Stimulated activated naive CD8-positive, alpha-beta T cell treated with anti-CD3 and anti-CD28 coated beads, Interleukin-15, Interleukin-2, amounts not matched to agents 100 ng/mL and 50 ng/mL, for 24 hours (primary cell): ENCODE measurements around the gene CCL13.

Experiments used
- H3K27ac Mint-ChIP-seq: one replicate; pipeline ENCODE4 v1.8.0; 2021; ENCODE audit warnings: mild to moderate bottlenecking, mixed read lengths
- H3K27me3 Mint-ChIP-seq: one replicate; pipeline ENCODE4 v1.8.0; 2021; ENCODE audit warnings: mixed read lengths
- H3K36me3 Mint-ChIP-seq: one replicate; pipeline ENCODE4 v1.8.0; 2021; ENCODE audit warnings: low read depth, mixed read lengths
- H3K4me1 Mint-ChIP-seq: one replicate; pipeline ENCODE4 v1.8.0; 2021; ENCODE audit warnings: low read depth, mixed read lengths
- H3K4me3 Mint-ChIP-seq: one replicate; pipeline ENCODE4 v1.8.0; 2021; ENCODE audit warnings: mild to moderate bottlenecking, mixed read lengths
- H3K9me3 Mint-ChIP-seq: one replicate; pipeline ENCODE4 v1.8.0; 2021; ENCODE audit warnings: mixed read lengths

CCL13 gene

DNA sequence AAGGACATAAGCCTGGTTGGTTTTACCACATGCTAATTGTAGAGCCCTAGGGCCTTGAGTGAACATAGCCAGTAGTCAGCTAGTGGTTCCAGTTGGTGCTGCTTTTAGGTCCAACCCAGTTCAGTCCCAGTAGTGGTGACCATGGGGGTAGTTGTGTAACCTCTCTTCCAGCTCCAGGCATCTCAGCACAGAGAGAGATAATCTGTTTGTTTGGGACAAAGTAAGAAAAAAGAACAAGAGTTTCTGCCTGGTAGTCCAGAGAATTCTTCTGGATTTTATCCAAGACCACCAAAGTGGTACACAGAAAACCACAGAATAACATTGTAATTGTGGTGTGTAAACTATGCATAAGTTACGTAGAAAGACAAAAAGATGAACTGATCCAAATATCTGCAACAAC lies 5.2 kb upstream of the CCL13 start:
- Mint-ChIP-seq H3K9me3 (no peaks in the 10 kb centered on the region), H3K4me3 (no peak overlapping the region), H3K36me3 (no peaks in the 10 kb centered on the region), H3K27ac (no peak overlapping the region), H3K27me3 (peaks cover 22% of the 10 kb centered on the region), H3K4me1 (no peaks in the 10 kb centered on the region)

DNA sequence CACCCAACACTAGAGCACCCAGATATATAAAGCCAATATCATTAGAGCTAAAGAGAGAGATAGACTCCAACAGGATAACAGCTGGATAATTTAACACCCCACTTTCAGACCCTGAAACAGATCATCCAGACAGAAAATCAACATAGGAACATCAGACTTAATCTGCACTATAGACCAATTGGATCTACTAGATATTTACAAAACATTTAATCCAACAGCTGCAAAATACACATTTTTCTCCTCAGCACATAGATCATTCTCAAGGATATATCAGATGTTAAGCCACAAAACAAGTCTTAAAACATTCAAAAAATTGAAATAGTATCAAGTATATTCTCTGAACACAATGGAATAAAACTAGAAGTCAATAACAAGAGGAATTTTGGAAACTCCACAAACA lies 4.1 kb upstream of the CCL13 start:
- Mint-ChIP-seq H3K27me3 (peaks cover 19% of the 10 kb centered on the region), H3K9me3 (no peaks in the 10 kb centered on the region), H3K4me3 (no peak overlapping the region), H3K4me1 (no peaks in the 10 kb centered on the region), H3K36me3 (no peaks in the 10 kb centered on the region), H3K27ac (no peak overlapping the region)

DNA sequence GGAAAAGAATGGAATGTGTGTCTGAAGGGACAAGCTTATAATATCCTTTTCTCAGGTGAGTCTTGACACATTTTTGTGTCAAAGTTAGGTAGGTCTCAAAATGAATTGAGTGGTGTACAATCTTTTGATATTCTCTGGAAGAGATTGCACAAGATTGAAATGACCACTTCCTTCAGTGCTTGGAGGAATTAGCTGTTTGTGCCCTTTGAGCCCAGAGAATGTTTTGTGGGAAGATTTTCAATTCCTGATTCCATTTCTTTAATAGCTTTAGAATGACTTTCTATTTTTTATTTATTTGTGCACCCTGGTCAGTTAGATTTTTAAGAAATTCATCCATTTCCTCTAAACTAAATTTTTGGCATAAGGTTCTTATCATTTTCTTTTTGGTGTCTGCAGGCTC lies 1.6 kb upstream of the CCL13 start:
- H3K36me3 Mint-ChIP-seq = no peaks in the 10 kb centered on the region
- H3K4me3 Mint-ChIP-seq = no peak overlapping the region
- peaks cover 14% of the 10 kb centered on the region for H3K27me3 Mint-ChIP-seq
- no peaks in the 10 kb centered on the region for H3K9me3 Mint-ChIP-seq
- H3K4me1 Mint-ChIP-seq = no peaks in the 10 kb centered on the region
- H3K27ac Mint-ChIP-seq = no peak overlapping the region

DNA sequence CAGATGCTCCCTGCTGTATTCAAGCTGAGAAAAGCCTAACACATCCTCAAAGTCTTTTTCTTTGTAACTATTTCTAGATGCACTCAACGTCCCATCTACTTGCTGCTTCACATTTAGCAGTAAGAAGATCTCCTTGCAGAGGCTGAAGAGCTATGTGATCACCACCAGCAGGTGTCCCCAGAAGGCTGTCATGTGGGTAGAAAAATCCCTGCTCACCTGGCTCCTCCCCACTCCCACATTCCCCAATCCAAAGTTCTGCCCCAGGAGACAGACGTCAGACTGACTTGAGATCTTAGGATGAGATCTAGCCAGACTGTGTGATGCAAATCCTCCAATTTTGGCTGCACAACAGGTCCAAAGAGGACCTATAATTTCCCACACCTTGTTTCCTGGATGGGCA lies 1.1 kb downstream of the CCL13 start:
- H3K4me1 Mint-ChIP-seq = peaks cover 6% of the 10 kb centered on the region
- H3K36me3 Mint-ChIP-seq = no peaks in the 10 kb centered on the region
- H3K27ac Mint-ChIP-seq = no peak overlapping the region
- H3K27me3 Mint-ChIP-seq = peaks cover 9% of the 10 kb centered on the region
- no peak overlapping the region for H3K4me3 Mint-ChIP-seq
- no peaks in the 10 kb centered on the region for H3K9me3 Mint-ChIP-seq

DNA sequence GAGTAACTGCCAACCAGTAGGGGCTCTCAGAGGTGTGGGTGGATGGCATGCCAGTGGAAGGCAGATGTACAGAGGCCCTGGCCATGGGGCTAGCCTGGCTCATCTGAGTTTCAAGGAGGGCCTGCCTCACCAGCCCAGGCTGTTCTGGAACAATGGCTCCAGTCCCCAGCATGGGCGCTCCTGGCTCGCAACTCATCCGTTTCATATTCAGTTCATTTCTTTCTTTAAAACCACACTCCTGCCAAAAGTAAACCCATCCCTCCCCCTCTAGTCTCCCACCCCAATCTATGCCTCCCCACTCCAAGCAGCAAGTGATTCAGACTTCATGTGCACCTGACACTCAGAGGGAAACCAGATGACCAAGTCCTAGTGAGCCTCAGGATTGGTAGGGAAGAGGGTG lies 2.4 kb downstream of the CCL13 start:
- peaks cover 14% of the 10 kb centered on the region for H3K27me3 Mint-ChIP-seq
- H3K9me3 Mint-ChIP-seq = no peaks in the 10 kb centered on the region
- H3K4me1 Mint-ChIP-seq = peaks cover 12% of the 10 kb centered on the region
- H3K36me3 Mint-ChIP-seq = no peaks in the 10 kb centered on the region
- H3K4me3 Mint-ChIP-seq = no peak overlapping the region
- no peak overlapping the region for H3K27ac Mint-ChIP-seq

DNA sequence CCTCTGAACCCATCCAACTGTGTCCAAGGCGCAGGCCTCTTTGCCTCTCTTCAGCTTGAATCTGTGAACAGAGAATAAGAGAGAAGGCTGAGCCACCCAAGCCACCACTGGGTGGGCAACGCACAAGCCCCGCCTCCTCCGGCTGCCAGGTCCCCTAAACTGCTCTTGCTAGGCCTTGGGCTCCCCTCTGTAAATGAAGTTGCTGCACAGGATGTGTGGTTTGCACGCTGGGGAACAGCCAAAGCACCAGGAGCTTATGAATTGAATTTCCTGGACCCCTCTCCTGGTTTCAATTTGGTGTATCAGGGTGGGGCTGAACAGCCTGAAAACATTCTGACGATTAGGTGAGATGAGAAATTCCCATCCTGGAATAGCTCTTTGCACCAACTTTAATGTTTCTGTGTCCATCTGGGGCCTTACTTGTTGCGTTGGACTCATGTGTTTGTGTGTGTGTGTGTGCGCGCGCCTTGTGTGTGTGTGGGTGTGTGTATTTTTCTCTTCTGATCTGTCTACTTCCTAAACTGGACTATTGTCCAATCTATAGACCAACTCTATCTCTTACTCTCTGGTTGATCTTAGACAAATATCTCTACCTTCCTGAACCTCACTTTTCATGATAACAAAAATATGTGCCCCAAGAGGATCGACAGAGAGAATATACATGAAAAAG lies 4.5 kb downstream of the CCL13 start:
- no peaks in the 10 kb centered on the region for H3K9me3 Mint-ChIP-seq
- peaks cover 13% of the 10 kb centered on the region for H3K27me3 Mint-ChIP-seq
- no peaks in the 10 kb centered on the region for H3K36me3 Mint-ChIP-seq
- peaks cover 22% of the 10 kb centered on the region for H3K4me1 Mint-ChIP-seq
- H3K27ac Mint-ChIP-seq = no peak overlapping the region
- H3K4me3 Mint-ChIP-seq = no peak overlapping the region

DNA sequence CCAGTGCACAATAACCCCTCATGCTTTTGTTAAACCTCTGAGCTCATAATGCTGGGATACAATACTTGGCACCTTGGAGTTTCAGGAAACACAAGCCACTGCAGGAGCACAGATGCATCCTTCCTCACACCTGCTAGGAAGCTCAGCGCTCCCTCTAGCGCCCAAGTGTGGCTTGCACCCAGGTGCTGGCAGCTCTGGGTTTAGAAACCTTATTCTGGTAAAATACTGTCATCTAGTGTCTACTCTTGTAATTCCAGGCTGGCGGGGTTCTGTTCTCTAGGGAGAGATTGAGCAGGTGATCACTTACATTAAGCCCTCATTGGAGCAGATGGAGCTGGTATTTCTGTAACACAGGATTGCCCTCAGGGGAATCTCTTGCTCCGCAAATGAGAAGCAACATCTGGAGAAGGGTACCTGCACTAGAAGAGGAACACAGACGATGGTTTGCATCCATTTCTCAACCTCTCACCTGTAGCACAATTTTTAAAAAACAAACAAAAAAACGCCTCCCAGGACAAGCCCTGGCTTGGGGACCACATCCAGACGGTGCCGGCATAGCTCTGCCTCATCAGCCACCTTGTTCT lies 5.3 kb downstream of the CCL13 start:
- Mint-ChIP-seq H3K9me3 (no peaks in the 10 kb centered on the region), H3K27ac (no peak overlapping the region), H3K36me3 (no peaks in the 10 kb centered on the region), H3K4me3 (no peak overlapping the region), H3K27me3 (peaks cover 13% of the 10 kb centered on the region), H3K4me1 (peaks cover 26% of the 10 kb centered on the region)

DNA sequence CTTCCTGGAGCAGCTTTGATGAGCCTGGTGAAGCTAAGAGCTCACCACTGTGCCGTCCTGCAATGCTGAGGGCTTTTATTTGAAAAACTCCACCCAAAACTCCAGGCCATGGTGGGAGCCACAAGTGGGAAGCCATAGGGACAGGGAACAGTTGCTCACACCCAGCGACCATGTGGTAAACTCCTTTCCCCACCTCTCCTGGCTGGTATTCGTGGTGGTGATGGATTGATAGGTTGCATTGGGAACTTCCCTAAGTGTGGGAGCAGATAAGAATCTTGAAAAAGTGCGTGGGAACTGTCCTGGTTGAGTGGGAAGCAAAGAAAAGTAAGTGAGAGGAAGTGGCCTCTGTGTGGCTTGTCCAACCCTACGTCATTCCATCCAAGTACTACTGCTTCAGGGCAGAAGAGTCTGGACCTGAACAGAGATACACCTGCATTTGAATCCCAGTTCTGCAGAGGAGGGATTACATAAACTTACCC lies 6.9 kb downstream of the CCL13 start, which contains the start of gene CCL1:
Gene CCL1 (minus strand): TSS at position 51 of the 479 bp plus-strand sequence. CDS start 72 bp downstream, outside the sequence.
- H3K27me3 Mint-ChIP-seq = peaks cover 18% of the 10 kb centered on the region
- H3K4me3 Mint-ChIP-seq = no peak within 1 kb of the TSS
- H3K4me1 Mint-ChIP-seq = peaks cover 26% of the 10 kb centered on the region
- H3K27ac Mint-ChIP-seq = no peak within 1 kb of the TSS
- H3K36me3 Mint-ChIP-seq = no peaks in the 10 kb centered on the region
- H3K9me3 Mint-ChIP-seq = no peaks in the 10 kb centered on the region

DNA sequence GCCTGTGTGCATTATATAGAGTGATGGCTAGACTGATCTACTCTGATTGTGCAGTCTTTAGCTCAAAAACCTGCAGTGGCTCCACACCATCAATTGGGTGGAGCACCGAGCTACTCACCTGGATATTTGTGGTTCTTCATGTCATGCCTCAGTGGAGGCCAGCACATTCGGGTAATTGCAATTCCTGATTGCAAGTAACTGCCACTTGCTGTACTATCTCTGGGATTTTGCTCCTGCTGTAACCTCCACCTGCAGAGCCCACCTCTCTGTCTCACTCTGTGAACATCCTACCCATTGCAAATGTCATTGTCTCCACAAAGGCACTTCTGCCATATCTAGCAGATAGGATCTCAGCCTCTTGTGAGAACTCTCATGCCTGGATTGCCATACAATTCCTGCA lies 8.5 kb downstream of the CCL13 start:
- Mint-ChIP-seq H3K27ac (no peak overlapping the region), H3K4me1 (peaks cover 26% of the 10 kb centered on the region), H3K4me3 (no peak overlapping the region), H3K9me3 (no peaks in the 10 kb centered on the region), H3K27me3 (peaks cover 18% of the 10 kb centered on the region), H3K36me3 (no peaks in the 10 kb centered on the region)

DNA sequence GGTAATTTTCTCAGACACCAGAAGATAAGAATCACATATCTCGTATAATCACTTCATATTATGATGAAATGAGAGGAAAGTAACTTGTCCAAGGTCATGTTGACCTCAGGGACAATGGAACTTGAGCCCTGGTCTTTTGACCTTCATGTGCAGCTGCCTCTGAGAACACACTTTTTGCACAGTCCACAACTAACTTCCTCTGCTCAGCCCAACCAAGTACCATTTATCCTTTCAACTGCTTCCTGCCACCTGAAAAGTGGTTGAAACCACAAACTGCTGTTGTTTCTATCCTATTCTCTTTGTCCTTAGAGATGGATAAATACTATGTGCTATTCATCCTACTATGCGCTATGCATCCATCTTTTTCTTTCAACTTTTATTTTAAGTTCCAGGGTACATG lies 9.1 kb downstream of the CCL13 start:
- Mint-ChIP-seq H3K9me3 (no peaks in the 10 kb centered on the region), H3K4me1 (peaks cover 26% of the 10 kb centered on the region), H3K27ac (no peak overlapping the region), H3K27me3 (peaks cover 18% of the 10 kb centered on the region), H3K4me3 (no peak overlapping the region), H3K36me3 (no peaks in the 10 kb centered on the region)

DNA sequence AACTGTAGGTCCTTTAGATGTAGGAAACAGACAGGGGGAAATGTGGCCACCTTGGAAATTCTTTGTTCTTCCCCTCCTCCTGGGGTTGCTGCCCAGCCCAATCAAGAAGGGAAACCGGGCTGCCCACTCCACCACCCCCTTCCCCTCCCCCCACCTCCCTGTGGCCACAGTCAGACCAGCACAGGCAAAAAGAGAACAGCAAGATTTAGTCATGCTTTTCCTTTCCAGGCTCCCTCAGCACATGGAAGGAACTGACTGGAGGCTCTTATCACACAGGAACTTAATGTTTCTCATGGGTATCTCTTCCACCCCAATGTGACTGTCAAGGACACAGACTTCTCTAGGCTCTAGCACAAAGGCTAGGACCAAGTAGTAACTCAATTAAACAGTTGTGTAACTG lies 9.7 kb downstream of the CCL13 start:
- no peak overlapping the region for H3K4me3 Mint-ChIP-seq
- peaks cover 28% of the 10 kb centered on the region for H3K4me1 Mint-ChIP-seq
- H3K36me3 Mint-ChIP-seq = no peaks in the 10 kb centered on the region
- no peak overlapping the region for H3K27ac Mint-ChIP-seq
- H3K9me3 Mint-ChIP-seq = no peaks in the 10 kb centered on the region
- peaks cover 18% of the 10 kb centered on the region for H3K27me3 Mint-ChIP-seq

DNA sequence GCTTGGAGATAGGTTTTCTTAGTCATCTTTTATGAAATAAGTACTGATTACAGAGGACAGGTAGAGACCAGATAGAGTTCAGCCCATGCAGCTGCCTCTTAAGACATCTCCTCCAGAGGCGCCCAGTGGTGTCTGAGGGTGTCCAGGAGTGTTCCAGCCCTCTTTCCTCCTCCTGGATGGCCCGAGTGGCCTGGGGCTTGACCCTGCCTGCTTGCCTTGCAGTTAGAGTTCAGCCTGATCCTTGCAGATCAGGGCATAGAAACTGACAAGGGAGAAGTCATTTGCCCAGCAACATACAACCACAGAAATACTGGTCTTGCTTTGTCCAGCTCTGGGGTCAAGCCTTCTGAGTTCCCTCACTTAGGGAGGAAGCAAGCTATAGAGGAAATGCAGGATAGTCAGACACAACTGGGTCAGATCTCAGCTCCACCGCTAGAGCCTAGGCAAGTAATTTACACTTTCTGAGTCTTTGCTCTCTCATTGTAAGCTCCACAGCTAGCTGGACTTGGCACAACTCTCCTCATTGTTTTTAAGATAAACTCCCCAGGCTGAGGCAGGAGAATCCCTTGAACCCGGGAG lies 10.3 kb downstream of the CCL13 start:
- no peak overlapping the region for H3K4me3 Mint-ChIP-seq
- H3K4me1 Mint-ChIP-seq = peaks cover 32% of the 10 kb centered on the region
- H3K36me3 Mint-ChIP-seq = no peaks in the 10 kb centered on the region
- no peak overlapping the region for H3K27ac Mint-ChIP-seq
- peaks cover 18% of the 10 kb centered on the region for H3K27me3 Mint-ChIP-seq
- no peaks in the 10 kb centered on the region for H3K9me3 Mint-ChIP-seq

DNA sequence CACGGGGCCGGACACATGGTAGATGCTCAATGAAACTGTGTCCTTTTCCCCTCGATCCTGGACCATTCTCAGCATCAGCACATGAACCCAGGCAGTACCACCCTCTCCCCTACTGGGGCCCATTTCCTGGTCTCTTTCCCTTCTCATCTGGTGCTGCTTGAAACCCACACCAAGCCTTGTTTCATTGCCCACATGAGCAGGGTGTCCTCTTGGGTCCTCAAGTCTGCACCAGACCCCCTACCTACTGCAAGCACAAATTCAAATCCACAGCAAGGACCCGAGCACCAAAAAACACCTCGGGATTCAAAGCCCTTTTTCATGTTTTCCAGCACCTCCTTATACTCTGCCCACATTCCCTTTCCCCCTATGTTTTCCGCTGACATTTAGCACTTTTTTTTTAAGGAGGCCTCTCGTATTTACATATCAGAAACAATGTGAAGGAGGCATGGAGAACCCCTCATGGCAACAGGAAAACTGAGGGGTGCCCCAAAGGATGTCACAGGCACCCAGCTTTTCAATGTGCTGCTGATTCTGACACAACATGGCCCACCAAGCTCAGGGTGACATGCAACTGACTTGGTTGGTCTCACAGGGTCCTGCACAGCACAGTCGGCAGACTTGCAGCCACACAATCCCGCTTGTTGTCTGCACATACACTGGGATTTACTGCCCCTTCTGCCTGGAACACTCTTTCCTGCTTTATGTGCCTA lies 11.4 kb downstream of the CCL13 start:
- Mint-ChIP-seq H3K4me3 (no peak overlapping the region), H3K4me1 (peaks cover 32% of the 10 kb centered on the region), H3K36me3 (no peaks in the 10 kb centered on the region), H3K27me3 (peaks cover 13% of the 10 kb centered on the region), H3K27ac (no peak overlapping the region), H3K9me3 (no peaks in the 10 kb centered on the region)

DNA sequence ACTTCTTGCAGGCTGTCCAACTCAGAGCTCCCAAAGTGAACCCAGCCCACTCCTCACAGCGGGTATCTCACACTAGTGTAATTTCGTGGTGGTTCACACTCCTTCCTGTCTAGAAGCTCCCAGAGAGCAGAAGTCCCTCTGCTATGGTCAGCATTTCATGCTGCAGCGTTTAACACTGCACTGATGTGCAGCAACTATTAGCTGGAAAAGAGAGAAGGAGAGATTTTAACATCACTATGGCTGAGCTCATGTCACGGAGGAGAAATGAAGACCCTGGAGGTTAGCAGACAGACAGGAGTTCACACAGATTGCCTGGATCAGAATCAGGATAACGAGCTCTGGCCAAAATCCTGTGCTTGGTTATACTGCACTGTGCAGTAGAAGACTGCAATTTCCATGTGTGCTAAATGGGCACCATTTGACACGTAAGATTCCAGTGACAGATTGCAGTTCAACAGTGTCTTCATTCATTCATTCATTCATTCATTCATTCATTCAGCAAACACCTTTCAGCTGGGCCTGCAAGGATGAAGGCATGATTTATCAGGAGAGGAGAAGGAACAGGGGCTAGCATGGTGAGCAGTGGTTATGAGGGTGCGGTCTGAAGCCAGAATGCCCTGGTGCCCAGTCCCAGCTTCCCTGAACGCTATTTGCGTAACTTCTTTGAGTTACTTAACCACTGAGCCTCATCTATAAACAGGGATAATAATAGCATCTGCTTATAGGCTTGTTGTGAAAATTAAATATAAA lies 12.1 kb downstream of the CCL13 start:
- no peaks in the 10 kb centered on the region for H3K36me3 Mint-ChIP-seq
- H3K4me1 Mint-ChIP-seq = peaks cover 28% of the 10 kb centered on the region
- H3K27ac Mint-ChIP-seq = no peak overlapping the region
- H3K9me3 Mint-ChIP-seq = no peaks in the 10 kb centered on the region
- no peak overlapping the region for H3K4me3 Mint-ChIP-seq
- H3K27me3 Mint-ChIP-seq = peaks cover 10% of the 10 kb centered on the region
